GM19351 (cell line): ENCODE data around the gene TAF7.
"Not testable (repeated sequence)": the region's sequence is repeated elsewhere in the genome, so short reads cannot be mapped to it uniquely, and the experiment has no call there.

Experiments used
- ATAC-seq: cut with Tn5 transposase; IDR thresholded peaks from one replicate; pipeline ENCODE4 v1.9.1; 2021; ENCODE audit warnings: mild to moderate bottlenecking, moderate library complexity; ENCODE audit not compliant: unreplicated experiment

Gene TAF7

DNA sequence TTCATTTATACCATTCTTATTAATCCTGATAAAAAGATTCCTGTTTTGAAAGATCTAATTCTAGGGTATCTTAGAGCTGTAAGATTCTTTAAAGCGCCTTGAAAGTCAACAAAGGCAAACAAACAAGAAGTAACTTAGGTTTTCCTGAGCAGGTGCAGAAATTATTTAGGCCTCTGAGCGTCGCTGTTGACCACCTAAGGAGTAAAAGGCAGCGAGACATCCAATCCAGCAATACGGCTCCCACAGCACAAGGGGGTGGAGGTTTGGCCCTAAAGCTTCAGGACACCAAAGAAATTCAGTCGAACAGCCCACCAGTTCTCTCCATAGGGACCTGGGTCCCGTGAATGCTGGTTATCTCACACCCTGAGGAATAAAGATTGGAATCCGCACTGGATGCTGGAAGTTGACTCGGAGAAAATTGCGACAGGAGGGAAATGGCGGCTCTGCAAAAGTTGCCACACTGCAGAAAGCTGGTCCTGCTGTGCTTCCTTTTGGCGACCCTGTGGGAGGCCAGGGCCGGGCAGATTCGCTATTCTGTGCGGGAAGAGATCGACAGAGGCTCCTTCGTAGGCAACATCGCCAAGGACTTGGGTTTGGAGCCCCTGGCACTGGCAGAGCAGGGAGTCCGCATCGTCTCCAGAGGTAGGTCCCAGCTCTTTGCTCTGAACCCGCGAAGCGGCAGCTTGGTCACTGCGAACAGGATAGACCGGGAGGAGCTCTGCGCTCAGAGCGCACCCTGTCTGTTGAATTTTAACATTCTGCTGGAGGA is 18.1 kb upstream of the TAF7 start, which contains the start of gene PCDHGA2:
PCDHGA2 (plus strand) TSS at position 223 of the 769 bp plus-strand sequence.
- no peak for ATAC-seq

DNA sequence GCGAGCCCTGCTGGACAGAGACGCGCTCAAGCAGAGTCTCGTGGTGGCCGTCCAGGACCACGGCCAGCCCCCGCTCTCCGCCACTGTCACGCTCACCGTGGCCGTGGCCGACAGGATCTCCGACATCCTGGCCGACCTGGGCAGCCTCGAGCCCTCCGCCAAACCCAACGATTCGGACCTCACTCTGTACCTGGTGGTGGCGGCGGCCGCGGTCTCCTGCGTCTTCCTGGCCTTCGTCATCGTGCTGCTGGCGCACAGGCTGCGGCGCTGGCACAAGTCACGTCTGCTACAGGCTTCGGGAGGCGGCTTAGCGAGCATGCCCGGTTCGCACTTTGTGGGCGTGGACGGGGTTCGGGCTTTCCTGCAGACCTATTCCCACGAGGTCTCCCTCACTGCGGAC is 12.0 kb upstream of the TAF7 start:
- ATAC-seq = not testable (repeated sequence)

DNA sequence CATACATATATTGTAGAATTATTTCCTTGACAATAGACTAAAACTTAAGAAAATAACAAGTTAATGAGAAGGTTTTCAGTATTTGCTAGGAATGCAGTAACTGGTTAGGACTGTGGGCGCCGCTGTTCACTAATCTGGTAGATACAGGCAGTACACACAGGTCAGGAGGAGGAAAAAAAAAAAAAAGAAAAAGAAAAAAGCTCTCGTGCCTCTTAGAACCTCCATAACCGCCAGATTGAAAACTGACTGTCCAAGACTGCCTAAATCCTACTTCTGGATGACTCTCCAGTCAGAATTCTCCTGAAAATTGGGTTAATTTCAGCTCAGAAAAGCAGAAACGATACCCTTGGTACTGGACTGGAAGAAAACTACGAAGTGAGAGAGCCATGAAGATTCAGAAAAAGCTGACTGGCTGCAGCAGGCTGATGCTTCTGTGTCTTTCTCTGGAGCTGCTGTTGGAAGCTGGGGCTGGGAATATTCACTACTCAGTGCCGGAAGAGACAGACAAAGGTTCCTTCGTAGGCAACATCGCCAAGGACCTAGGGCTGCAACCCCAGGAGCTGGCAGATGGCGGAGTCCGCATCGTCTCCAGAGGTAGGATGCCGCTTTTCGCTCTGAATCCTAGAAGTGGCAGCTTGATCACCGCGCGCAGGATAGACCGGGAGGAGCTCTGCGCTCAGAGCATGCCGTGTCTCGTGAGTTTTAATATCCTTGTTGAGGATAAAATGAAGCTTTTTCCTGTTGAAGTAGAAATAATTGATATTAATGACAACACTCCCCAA is 9.9 kb upstream of the TAF7 start, which contains the start of gene PCDHGA1:
PCDHGA1 (plus strand) TSS at position 216 of the 782 bp plus-strand sequence.
- peak; percentile 68 for ATAC-seq

DNA sequence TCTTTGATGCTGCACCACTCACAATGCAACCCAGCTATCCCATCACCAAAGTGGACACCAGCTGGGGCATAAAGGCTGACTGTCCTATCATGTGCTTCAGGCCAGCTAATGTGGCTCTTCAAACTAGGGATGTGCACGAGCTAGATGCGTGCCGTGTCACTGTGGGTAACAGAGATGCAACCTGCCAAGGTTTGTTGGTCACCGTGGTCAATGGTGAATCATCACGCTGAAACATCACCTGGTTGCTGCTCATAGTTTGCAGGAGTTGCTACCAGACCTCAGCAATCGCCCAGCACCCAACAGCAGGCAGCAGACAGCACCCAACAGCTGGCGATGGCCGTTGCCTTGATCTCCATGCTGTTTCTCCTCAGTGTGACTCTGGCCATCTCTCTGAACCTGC is 7.6 kb upstream of the TAF7 start:
- no peak for ATAC-seq

DNA sequence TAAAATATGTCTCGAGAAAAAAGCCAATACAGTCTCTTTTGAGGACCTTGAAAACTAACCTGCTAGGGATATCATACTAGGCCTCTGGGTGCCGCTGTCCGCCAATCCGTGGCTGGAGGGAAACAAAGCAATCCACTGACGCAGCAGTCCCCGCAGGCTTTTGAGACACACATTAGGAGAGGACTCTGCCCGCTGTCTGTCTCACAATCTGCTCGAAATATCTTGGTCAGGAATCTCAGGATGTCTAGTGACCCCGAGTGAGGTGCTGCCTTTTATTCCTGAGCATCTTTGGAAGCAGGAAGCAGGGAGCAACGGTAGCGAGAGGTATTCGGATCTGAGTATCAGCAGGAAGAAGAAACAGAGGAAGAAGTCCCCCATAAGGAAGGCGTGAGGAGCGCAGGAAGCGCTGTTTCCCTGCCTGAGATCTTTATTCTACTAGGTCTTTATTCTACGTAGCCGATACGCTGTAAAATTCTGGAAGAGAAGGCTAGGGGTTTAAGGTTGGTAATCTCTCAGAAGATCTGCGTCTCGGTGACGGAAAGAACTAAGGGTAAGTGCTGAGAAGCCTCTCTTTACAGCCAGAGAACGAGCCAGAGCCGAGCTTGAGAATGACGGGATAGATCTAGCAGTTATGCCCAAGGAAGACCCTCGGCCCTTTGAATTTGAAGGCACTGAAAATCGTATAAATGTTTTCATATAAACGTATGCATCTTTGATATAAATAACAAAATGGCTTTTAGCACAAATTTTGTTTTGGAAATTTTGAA is 5.7 kb upstream of the TAF7 start:
- peak; percentile 73 for ATAC-seq

DNA sequence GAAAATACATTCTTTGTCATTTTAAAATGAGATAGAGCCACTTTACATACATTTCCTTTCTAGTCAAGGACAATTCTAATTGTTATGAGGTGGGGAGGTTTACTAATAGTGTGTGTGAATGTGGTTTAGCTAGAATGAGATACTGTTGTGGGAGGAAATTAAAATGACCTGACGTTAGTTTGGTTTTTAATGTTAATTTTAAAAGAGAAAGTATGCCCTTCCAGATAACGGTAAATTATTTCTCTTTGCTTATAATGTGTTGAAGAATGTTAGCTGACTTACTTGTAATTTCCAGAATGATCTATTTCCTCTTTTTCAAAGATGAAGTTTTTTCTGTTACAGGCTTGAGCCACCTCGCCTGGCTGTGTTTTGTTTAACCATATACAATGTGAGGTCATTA is 1.7 kb upstream of the TAF7 start:
- ATAC-seq = no peak

DNA sequence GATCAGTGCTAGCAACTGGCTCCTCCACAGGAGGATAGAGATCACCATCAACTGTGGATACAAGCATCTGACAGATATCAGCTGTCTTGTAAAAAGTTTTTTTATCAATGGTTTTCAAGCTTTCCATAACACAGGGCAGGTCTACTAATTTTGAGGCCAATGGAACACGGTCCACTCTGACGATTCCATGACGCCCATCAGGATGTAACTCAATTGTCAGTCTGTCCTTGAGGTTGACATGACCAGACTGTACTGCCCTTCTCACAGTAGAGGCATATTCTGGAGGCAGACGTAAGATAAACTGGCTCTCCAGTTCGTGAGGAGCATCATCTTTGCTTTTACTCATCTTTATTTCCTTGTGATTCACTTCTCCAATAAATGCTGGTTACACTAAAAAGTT is 885 bp downstream of the TAF7 start:
- ATAC-seq = no peak

DNA sequence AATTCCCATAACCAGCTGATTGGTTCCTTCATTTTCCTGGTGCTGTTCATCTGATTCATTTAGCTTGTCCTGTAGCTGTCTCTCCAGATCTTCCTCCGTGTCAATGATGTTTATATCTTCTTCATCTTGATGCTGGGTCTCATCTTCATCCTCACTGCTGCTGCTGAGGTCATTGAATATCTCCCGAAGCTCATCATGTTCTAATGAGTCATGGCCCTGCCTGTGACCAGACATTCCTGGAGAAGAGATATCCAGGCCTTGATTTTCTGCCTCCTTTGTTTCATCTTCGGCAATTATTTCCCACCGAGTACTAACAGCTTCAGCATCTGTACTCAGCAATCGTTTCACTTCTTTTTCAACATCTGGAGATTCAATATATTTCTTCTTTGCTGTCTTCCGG is 1.4 kb downstream of the TAF7 start:
- ATAC-seq = no peak

DNA sequence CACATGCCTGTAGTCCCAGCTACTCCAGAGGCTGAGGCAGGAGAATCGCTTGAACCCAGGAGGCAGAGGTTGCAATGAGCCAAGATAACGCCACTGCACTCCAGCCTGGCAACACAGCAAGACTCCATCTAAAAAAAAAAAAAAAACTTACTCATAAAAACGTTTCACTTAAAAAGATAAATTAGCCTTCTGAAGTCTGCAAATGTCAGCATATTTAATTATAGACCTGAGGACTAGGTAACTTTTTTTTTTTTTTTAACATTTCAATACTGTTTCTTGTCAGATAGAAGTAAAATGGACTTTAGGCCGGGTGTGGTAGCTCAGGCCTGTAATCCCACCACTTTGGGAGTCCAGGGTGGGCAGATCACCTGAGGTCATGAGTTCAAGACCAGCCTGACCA is 3.6 kb downstream of the TAF7 start:
- not testable (repeated sequence) for ATAC-seq

DNA sequence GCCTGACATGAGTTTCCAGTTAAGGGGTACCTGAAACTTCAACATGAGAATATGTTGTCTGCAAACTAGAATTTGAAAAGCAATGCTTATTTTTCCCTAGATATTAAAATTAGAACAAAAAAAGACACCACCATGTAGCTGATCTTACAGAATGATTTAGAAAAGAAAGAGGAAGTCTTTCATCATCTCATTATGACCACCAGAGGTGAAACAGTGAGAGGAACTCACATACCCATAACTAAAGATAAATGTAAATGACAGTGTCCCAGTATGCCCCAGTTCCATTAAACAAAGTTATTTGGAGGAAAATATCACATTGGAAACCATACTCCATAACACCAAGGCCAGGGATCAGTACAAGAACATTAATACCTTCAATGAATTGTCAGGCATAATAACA is 6.9 kb downstream of the TAF7 start:
- no peak for ATAC-seq

DNA sequence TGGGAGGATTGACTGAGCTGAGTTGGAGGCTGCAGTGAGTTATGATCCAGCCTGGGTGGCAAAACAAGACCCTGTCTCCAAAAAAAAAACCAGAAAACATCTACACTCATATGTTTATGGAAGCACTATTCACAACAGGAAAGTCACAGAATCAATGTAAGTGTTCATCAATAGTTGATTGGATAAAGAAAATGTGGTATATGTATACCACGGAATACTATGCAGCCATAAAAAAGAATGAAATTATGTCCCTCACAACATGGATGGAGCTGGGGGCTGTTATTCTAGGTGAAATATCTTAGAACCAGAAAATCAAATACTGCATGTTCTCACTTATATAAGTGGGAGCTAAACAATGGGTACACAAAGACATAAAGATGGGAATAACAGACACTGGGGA is 14.0 kb downstream of the TAF7 start:
- no peak for ATAC-seq

DNA sequence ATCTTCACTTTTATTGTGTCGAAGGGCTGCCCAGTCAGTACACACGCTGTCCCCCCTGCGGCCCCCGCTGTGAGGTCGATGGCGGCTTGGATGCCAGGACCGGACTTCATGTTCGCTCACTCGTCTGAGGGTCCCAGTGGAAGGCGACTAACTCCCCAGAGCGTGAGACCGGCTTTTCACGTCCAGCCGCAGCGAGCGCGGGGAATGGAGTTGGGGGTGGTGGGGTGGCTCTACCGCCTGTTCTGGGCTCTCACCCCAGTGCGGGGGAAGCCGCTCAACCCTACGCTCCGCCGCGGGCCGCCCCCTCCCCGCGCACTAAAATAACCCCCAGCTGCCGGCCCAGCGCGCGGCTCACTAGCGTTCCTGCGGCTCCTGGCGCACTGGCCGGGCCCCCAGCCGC is 16.8 kb downstream of the TAF7 start, which contains the start of gene SLC25A2:
SLC25A2 (minus strand) TSS at position 294 of the 400 bp plus-strand sequence; CDS start at position 110, 184 bp downstream.
- ATAC-seq = no peak

DNA sequence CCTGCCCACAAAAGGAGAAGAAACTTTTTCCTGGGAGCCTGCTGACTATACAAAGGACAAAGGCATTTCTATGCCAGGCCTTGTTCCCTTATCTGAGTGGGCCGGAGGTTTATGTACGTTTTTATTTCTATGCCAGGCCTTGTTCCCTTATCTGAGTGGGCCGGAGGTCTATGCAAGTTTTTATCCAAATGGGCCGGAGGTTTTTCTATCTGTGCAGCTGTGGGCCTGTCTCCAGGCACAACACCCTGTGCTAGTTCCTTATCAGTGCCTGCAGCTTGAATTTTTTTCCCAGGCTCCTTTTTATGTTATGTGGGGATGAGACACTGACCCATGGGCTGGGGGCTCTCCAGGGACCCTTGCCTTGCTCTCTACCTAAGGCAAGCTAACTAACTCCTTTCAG is 22.2 kb downstream of the TAF7 start:
- no peak for ATAC-seq

DNA sequence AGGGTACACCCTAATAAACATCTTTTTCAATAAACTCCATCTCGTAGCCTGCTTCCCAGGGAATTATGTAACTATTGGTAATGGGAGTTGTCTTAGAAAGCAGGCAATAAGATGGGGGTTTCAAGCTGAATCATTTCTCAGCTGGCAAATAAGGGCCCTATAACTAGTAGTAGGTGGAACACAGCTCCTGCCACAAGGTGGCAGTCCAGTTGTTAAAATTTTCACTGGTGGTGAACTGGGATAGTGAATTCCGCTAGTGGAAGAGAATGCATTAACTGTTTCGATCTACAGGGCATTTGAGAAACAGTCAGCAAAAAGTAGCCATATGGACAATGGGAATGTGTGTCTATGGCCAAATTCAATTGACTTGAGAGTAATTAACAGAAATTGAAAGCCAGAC is 47.7 kb downstream of the TAF7 start:
- ATAC-seq = no peak

DNA sequence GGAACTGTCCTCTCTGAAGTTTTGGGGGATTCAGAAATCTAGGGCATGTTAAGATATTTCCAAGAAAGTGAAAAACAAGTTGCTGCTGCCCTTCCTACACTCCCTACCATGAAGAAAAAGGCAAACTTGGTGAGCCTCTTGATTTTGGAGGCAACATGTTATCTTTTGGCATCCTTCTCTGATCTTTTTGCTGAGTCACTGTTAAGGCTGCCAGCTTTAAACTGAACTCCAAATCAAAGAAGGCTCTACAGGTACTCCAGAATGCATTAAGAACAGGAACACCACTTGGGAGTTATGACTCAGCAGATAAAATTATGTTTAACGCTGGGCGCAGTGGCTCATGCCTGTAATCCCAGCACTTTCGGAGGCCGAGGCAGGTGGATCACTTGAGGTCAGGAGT is 51.4 kb downstream of the TAF7 start:
- no peak for ATAC-seq
